Measurements from ENCODE around the gene ADD2. TPM values are rescaled to one million over a fixed set of nuclear protein-coding genes. Genes with fewer than 3 reads are reported as not detected.
"Not testable (repeated sequence)": the region's sequence is repeated elsewhere in the genome, so short reads cannot be mapped to it uniquely, and the experiment has no call there.

ADD2 gene
- total RNA-seq, 1 donor from 2014 or later = 2.6 TPM

GRCh38 chr2:70675862-70676261 is 92.1 kb downstream of the ADD2 start:
- no peak for DNase-seq (ENCODE audit: low read depth, low spot score)

- DNase-seq (ENCODE audit: low read depth, low spot score) = no peak
Observed at GRCh38 chr2:70674636-70675430, 93.2 kb downstream of the ADD2 start.

- no peak for DNase-seq (ENCODE audit: low read depth, low spot score)
Observed at GRCh38 chr2:70673041-70673647, 94.9 kb downstream of the ADD2 start.

GRCh38 chr2:70671092-70671675 is 96.8 kb downstream of the ADD2 start:
- no peak for DNase-seq (ENCODE audit: low read depth, low spot score)

GRCh38 chr2:70670626-70671025 is 97.4 kb downstream of the ADD2 start:
- DNase-seq (ENCODE audit: low read depth, low spot score) = no peak

- DNase-seq (ENCODE audit: low read depth, low spot score) = no peak
Observed at GRCh38 chr2:70670202-70670601, 97.8 kb downstream of the ADD2 start.

- DNase-seq (ENCODE audit: low read depth, low spot score) = no peak
Observed at GRCh38 chr2:70668911-70669310, 99.1 kb downstream of the ADD2 start.

- no peak for DNase-seq (ENCODE audit: low read depth, low spot score)
Observed at GRCh38 chr2:70668432-70668831, 99.6 kb downstream of the ADD2 start.

- no peak for DNase-seq (ENCODE audit: low read depth, low spot score)
Observed at GRCh38 chr2:70664525-70664924, 103.5 kb downstream of the ADD2 start.

GRCh38 chr2:70663411-70663810 is 104.6 kb downstream of the ADD2 start:
- no peak for DNase-seq (ENCODE audit: low read depth, low spot score)

GRCh38 chr2:70659551-70659950 is 108.4 kb downstream of the ADD2 start:
- no peak for DNase-seq (ENCODE audit: low read depth, low spot score)

- DNase-seq (ENCODE audit: low read depth, low spot score) = no peak
Observed at GRCh38 chr2:70658476-70658875, 109.5 kb downstream of the ADD2 start.

- no peak for DNase-seq (ENCODE audit: low read depth, low spot score)
Observed at GRCh38 chr2:70657246-70657645, 110.8 kb downstream of the ADD2 start.

- no peak for DNase-seq (ENCODE audit: low read depth, low spot score)
Observed at GRCh38 chr2:70656421-70657010, 111.5 kb downstream of the ADD2 start.

GRCh38 chr2:70655786-70656185 is 112.2 kb downstream of the ADD2 start:
- no peak for DNase-seq (ENCODE audit: low read depth, low spot score)

- not testable (repeated sequence) for DNase-seq (ENCODE audit: low read depth, low spot score)
Observed at GRCh38 chr2:70655211-70655610, 112.8 kb downstream of the ADD2 start.

GRCh38 chr2:70651727-70652126 is 116.3 kb downstream of the ADD2 start:
- no peak for DNase-seq (ENCODE audit: low read depth, low spot score)

- no peak for DNase-seq (ENCODE audit: low read depth, low spot score)
Observed at GRCh38 chr2:70651014-70651413, 117.0 kb downstream of the ADD2 start.

GRCh38 chr2:70648961-70649360 is 119.0 kb downstream of the ADD2 start:
- no peak for DNase-seq (ENCODE audit: low read depth, low spot score)

GRCh38 chr2:70647873-70648481 is 120.0 kb downstream of the ADD2 start:
- DNase-seq (ENCODE audit: low read depth, low spot score) = no peak

- DNase-seq (ENCODE audit: low read depth, low spot score) = no peak
Observed at GRCh38 chr2:70646420-70646818, 121.6 kb downstream of the ADD2 start.

All from pulmonary artery endothelial cell (primary cell).